Medulla oblongata (tissue), 1 donor: ENCODE results near the gene MYH7.
"Not testable (repeated sequence)": the region's sequence is repeated elsewhere in the genome, so short reads cannot be mapped to it uniquely, and the experiment has no call there.

Source experiments
- DNase-seq: peaks from one replicate; pipeline ENCODE4 v3.0.0-alpha.2; 2015; ENCODE audit errors: extremely low spot score

Gene MYH7

DNA sequence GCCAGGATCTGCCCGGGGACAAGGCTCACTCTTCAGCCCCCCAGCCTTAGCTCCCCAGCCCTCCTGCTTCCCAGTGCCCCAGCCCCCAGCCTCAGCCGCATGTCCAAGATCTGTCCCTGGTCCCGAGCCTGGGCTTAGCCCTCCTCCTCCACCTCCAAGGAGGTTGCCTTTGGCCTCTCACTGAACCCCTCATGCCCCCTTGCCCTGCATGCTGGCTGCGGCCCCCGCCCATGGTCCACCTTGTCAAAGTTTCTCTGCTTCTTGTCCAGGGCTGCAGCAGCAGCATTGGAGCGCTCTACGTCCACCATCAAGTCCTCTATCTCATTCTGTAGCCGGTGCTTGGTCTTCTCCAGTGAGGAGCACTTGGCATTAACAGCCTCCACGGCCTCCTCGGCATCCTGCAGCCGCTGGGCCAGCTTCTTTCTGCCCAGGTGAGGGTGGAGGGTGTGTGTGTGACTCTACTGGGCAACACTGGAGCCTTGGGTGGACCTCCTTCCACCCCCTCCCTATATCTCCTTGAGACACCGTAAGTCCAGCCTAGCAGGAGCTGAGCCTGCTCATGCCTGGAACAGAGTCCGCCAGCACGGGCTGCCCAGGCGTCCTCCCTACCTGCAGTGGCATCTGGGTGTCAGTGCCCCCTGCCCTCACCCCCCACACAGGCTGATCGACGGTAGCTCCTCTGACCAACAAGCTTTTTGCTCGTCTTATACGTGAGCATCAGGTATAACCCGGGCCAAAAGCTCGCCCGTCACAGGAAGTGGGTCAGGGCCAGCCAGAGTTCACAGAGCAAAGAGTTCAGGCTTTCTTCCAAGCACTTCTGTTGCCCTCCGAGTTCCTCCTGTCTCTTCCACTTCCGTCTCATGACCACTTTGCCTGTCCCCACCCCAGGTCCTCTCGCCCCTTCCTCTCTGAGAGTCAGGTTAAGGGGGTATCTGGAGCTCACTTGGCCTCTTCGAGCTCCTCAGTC lies 47.3 kb downstream of the MYH7 start:
- no peak for DNase-seq

DNA sequence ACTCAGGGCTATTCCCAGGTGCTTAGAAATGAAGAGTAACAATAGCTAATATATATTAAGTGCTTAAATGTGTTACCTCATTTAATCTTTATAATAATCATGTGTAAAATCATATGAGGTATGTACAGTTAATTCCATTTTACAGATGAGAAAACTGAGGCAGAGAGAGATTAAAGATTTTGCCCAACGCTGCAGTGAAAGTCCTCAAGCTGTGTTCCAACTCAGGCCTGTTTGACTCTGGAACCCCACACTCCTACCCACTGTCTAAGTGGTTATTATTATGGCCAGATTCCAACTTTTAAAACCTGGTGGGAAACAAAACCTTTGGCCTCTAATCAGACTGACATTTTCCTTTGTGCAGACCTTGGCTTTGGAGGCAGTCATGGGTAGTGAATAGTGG lies 48.5 kb downstream of the MYH7 start:
- no peak for DNase-seq

DNA sequence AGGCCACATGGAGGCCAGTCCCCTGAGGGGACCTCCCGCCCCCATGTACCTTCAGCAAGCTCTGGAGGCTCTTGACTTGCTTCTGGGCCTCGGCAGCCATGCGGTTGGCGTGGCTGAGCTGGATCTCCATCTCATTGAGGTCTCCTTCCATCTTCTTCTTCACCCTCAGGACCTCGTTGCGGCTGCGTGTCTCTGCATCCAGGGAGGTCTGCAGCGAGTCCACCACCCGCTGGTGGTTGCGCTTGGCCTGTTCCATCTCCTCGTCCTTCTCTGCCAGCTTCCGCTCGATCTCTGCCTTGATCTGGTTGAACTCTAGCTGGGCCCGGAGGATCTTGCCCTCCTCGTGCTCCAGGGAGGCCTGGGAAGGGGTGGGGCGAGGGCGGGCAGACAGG lies 49.2 kb downstream of the MYH7 start:
- DNase-seq, result not testable (repeated sequence)

DNA sequence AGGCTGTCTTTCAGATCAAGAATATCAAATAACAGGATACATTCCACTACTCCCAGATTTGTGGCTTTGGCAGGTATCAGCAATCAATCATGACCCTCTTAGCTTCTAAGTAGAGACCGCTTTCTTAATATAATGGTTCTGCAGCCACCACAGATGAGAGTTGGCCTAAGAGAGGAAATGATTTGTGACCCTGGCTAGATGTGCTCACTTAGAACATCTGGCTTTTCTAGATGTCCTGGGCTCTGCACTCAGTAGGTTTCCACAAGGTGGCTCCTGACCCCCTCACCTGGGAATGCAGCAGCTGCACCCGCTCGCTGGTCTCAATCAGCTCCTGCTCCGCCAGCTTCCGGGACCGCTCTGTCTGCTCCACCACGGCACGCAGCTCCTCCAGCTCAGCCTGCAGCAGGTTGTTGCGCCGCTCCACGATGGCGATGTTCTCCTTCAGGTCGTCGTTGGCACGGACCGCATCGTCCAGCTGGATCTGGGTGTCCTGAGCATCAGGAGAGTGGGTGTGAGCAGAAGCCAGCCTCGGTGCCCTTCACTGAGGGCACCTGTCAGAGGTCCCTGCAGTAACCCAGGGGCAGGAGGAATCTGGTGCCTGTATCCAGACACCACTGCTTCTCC lies 49.7 kb downstream of the MYH7 start:
- no peak for DNase-seq

DNA sequence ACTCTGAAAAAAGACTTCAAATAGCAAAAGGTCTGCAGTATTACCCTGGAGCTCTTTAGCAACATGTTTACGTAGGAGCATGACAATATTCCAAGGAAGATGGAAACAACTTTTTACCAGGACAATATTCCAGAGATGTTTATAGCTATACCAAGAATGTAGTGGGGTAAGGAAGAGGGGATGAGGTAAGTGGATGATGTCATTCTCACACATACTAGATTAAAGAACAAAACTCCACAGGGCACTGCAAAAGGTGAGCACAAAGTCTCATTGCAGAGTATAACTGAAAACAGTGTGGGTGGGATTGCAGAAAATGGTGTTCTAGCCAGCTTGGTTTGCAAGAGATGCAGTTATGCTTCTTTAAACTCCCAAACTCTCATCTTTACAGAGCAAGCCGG lies 50.2 kb downstream of the MYH7 start:
- no peak for DNase-seq

DNA sequence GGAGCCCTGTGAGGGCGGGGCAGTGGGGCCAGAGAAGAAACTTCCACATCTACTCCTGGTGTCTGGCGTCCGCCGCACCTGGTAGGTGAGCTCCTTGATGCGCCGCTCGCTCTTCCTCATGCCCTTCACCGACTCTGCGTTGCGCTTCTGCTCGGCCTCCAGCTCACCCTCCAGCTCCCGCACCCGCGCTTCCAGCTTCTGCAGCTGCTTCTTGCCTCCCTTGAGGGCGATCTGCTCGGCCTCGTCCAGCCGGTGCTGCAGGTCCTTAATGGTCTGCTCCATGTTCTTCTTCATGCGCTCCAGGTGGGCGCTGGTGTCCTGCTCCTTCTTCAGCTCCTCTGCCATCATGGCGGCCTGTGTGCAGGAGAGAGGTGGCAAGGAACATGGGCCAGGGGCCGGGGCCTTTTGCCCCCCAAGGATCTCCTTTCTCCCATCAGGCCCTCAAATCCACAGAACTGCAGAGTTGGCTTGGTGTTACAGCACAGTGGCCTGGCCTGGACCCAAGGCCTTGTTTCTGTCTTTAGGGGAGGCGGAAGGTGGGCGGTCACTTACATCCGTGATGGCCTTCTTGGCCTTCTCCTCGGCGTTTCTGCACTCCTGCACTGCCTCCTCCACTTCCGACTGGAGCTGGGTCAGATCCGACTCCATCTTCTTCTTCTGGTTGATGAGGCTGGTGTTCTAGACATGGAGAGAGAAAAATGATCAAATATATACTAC lies 50.9 kb downstream of the MYH7 start:
- DNase-seq, result no peak

- DNase-seq, result no peak
These were observed 52.6 kb downstream of the MYH7 start for GRCh38 chr14:23382731-23383440.

GRCh38 chr14:23382276-23382675 lies 53.2 kb downstream of the MYH7 start:
- DNase-seq, result no peak

DNA sequence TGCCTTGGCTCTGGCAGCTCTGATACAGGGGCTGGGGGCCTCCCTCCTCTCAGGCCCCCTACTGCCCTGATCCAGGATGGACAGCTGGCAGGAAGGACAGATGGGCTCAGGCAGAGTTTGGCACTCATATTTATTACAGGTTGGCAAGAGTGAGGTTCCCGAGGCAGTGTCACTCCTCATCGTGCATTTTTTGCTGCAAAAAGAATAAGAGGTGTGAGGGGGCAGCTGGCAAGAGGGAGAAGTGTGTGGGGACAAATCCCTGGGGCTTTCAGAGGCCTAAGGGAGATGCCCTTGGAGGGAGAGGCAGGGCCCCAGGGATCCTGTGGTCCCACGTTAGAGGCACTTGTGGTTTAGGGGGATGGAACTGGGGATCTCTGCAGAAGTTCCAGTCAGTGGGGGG lies 53.6 kb downstream of the MYH7 start:
- DNase-seq, result no peak

DNA sequence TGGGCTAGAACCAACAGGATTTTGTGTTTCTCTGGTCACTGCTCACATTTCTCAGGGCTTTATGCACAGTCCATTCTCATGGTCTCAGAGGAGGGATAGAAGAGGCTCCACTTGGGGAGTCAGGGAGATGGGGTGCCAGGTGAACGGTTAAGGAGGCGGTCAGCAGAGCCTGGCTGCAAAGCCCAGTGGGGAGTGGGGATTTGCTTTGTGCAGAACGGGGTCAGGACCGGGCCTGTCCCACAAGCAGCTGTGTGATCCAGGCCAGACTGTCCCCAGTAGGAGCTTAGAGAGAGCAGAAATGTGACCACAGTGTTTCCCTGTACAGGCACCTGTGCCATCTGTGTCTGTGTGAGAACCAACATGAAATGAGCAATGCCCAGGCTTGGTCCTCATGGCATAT lies 54.5 kb downstream of the MYH7 start:
- no peak for DNase-seq

GRCh38 chr14:23380197-23380914 lies 55.1 kb downstream of the MYH7 start:
- DNase-seq, result peak; percentile 45

- DNase-seq, result peak; percentile 66
These were observed 55.9 kb downstream of the MYH7 start for GRCh38 chr14:23379366-23380196.

DNA sequence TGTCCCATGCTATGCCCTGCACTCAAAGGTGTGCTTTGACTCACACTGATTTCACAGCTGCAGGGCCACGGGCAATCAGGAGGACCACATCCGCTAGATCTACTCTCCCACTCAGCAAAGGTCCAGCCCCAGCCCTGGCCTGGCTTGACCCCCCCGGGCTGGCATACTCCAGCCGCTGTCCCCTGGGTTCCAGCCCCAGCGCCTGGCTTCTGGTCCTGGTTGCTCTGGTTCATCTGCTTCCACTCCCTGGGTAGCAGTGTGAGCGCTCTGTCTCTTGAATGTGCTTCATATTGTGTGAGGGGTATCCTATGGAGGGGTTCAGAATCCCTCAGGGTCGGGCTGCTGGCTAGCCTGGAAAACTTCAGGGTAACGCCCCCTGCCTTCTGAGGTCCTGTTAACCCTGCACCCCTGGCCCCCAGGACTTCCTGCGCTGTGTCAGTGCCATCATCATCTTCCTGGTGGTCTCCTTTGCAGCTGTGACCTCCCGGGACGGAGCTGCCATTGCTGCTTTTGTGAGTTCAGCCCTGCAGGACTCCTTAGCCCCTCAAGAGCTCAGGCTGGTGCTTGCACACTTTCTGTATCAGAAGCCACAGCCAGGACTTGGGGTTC lies 56.7 kb downstream of the MYH7 start:
- no peak for DNase-seq

- no peak for DNase-seq
These were observed 57.6 kb downstream of the MYH7 start for GRCh38 chr14:23377573-23378563.

GRCh38 chr14:23377198-23377550 lies 58.3 kb downstream of the MYH7 start:
- no peak for DNase-seq

- DNase-seq, result peak; percentile 96
These were observed 58.8 kb downstream of the MYH7 start, which contains the start of gene CMTM5 for GRCh38 chr14:23376482-23377197. TSS of gene CMTM5 (plus strand) at chr14:23377046. CDS start at chr14:23377252, 206 bp downstream.

- DNase-seq, result peak; percentile 50
These were observed 59.8 kb downstream of the MYH7 start for GRCh38 chr14:23375527-23376251.
